A549 treated with ZK216348 at 1 μM for 4 hours (cell line): ENCODE results near the gene OLFM4. TPM values are rescaled to one million over a fixed set of nuclear protein-coding genes. Genes with fewer than 3 reads are reported as not detected.

Source experiments
- total RNA-seq: library from RNA; stranded (reverse); fragments of 200-300 nt; extraction: Qiagen RNA extraction; gene quantifications from 5 replicates; pipeline ENCODE4 v1.2.3, GENCODE V29; 2022; ENCODE audit warnings: low read depth

The OLFM4 gene, protein sequence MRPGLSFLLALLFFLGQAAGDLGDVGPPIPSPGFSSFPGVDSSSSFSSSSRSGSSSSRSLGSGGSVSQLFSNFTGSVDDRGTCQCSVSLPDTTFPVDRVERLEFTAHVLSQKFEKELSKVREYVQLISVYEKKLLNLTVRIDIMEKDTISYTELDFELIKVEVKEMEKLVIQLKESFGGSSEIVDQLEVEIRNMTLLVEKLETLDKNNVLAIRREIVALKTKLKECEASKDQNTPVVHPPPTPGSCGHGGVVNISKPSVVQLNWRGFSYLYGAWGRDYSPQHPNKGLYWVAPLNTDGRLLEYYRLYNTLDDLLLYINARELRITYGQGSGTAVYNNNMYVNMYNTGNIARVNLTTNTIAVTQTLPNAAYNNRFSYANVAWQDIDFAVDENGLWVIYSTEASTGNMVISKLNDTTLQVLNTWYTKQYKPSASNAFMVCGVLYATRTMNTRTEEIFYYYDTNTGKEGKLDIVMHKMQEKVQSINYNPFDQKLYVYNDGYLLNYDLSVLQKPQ
- not detected in 5 replicates for total RNA-seq

DNA sequence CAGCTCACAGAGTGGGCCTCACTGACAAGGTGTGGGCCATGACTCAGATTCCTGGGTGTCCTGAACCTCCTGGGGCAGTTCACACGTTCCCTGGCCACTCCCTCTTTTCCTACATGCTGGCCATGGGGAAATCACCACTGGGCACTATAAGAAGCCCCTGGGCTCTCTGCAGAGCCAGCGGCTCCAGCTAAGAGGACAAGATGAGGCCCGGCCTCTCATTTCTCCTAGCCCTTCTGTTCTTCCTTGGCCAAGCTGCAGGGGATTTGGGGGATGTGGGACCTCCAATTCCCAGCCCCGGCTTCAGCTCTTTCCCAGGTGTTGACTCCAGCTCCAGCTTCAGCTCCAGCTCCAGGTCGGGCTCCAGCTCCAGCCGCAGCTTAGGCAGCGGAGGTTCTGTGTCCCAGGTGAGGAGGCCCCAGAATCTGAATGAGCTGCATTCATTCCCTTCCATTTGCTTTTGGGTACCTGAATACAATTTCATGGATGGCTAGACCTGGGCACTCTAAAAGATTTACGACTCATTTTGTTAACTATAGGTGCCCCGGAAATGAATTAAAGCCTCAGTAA is at the start of gene OLFM4:
Gene OLFM4, plus strand, starts transcription at position 177 of the 567 bp plus-strand sequence. Its CDS starts 24 bp downstream, at position 201.

Other genes starting within 250 kb of the OLFM4 start
- gene PCDH8, start 180.2 kb upstream of the OLFM4 start, total RNA-seq, result not detected in 5 replicates